Stimulated activated CD8-positive, alpha-beta memory T cell treated with anti-CD3 and anti-CD28 coated beads, Interleukin-7, amount 100 ng/mL, for 48 hours (primary cell): Measurements from ENCODE around the gene SMYD3.

Experiments
- DNase-seq, 2 donors: peaks; one replicate each; pipeline ENCODE4 v3.0.0-alpha.2; 2020; ENCODE audit warnings: low read depth in 1 of 2; ENCODE audit errors: extremely low read depth in 1 of 2

Gene SMYD3

GRCh38 chr1:246283771-246284410 lies 223.2 kb downstream of the SMYD3 start:
- DNase-seq, result no peak

GRCh38 chr1:246281639-246282038 lies 225.4 kb downstream of the SMYD3 start:
- DNase-seq, result no peak

- DNase-seq, result no peak
These were observed 225.9 kb downstream of the SMYD3 start for GRCh38 chr1:246281195-246281594.

GRCh38 chr1:246280551-246280950 lies 226.5 kb downstream of the SMYD3 start:
- DNase-seq, result no peak

GRCh38 chr1:246279402-246279801 lies 227.7 kb downstream of the SMYD3 start:
- DNase-seq, result no peak

- no peak for DNase-seq
These were observed 228.7 kb downstream of the SMYD3 start for GRCh38 chr1:246278371-246278770.

GRCh38 chr1:246275036-246275435 lies 232.0 kb downstream of the SMYD3 start:
- no peak for DNase-seq

GRCh38 chr1:246274186-246274585 lies 232.9 kb downstream of the SMYD3 start:
- DNase-seq, result no peak

GRCh38 chr1:246271516-246271915 lies 235.6 kb downstream of the SMYD3 start:
- no peak for DNase-seq

- DNase-seq, result no peak
These were observed 236.8 kb downstream of the SMYD3 start for GRCh38 chr1:246270236-246270635.

- no peak for DNase-seq
These were observed 237.6 kb downstream of the SMYD3 start for GRCh38 chr1:246269466-246269865.

- DNase-seq, result no peak
These were observed 239.2 kb downstream of the SMYD3 start for GRCh38 chr1:246267896-246268295.

GRCh38 chr1:246267426-246267825 lies 239.7 kb downstream of the SMYD3 start:
- no peak for DNase-seq

- DNase-seq, result no peak
These were observed 241.6 kb downstream of the SMYD3 start for GRCh38 chr1:246265481-246265880.

- DNase-seq, result no peak
These were observed 244.8 kb downstream of the SMYD3 start for GRCh38 chr1:246262281-246262680.

GRCh38 chr1:246261639-246262038 lies 245.4 kb downstream of the SMYD3 start:
- DNase-seq, result no peak

GRCh38 chr1:246258250-246258649 lies 248.8 kb downstream of the SMYD3 start:
- no peak for DNase-seq

- DNase-seq, result no peak
These were observed 251.3 kb downstream of the SMYD3 start for GRCh38 chr1:246255773-246256172.

- DNase-seq, result no peak
These were observed 252.2 kb downstream of the SMYD3 start for GRCh38 chr1:246254854-246255253.

GRCh38 chr1:246246430-246246829 lies 260.6 kb downstream of the SMYD3 start:
- DNase-seq, result no peak

- DNase-seq, result no peak
These were observed 261.5 kb downstream of the SMYD3 start for GRCh38 chr1:246245541-246245940.

GRCh38 chr1:246232126-246232525 lies 275.0 kb downstream of the SMYD3 start:
- DNase-seq, result no peak

- no peak for DNase-seq
These were observed 281.0 kb downstream of the SMYD3 start for GRCh38 chr1:246226041-246226440.
